GM12892 (cell line): ENCODE results near the gene AKAP11.

Experiments
- POLR2A ChIP-seq: IDR thresholded peaks from 2 replicates; pipeline ENCODE4 v1.6.1; 2011; ENCODE audit warnings: low read depth, low read length, control low read depth
- POLR2AphosphoS5 ChIP-seq: IDR thresholded peaks from 2 replicates; pipeline ENCODE4 v1.6.1; 2011; ENCODE audit warnings: low read depth, low read length, control low read depth

DNA sequence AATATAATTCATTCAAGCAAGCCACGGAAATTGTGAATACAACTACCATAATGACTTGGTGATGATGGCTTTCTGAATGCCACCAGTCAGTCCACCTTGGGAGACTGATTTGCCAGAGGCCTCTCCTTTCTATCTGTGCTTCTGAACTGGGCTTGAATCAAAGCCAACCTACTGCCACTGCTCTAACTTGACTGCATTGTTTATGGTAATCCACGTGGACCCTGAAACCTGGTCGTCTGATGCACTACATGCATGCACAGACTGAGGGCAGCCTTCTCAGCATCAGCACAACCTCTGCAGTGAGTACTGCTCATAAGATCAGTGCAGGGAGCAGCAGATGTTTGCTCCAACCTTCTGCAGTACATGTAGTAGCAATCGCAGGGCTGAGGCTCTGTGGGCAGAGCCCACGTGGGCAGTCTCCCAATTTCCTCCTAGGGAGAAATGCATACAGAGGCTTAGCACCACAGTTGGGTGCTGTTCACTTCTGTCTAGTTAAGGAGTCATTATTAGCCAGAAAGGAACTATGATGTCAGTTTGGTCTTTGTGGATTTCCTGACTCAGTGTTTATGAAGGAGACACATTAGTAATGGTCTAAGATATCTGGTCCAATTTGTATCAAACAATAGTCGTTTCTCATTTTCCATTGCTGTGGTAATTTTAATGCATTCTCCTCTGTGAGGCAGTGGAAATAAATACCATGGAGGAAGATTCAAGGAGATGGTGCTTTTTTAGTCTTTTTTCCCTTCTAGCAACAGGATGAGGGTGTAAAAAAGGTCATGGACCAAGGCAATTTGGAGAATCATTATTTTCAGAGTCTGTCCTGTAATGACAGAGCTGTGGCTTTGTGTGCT lies 82.5 kb downstream of the AKAP11 start:
- TF ChIP-seq POLR2A (no peak; the same call in 1 of the 2 replicates), POLR2AphosphoS5 (no peak)
